Uterus (tissue), 4 donors: ENCODE data around the gene POPDC2. TPM values are rescaled to one million over a fixed set of nuclear protein-coding genes. Genes with fewer than 3 reads are reported as not detected.
A peak's percentile ranks its signal among the peaks of the same experiment; 100 is the strongest.

Experiments used
- DNase-seq, 2 donors: peaks; one replicate each; pipeline ENCODE4 v3.0.0-alpha.2; 2019 to 2020
- H3K27ac ChIP-seq, 2 donors: fragments of 200-600 bp; sonication (generic); 1 replicate in 1 of 2; 2 replicates in 1 of 2; pipeline ENCODE4 v1.5.1; 2016 to 2018
- H3K27me3 ChIP-seq, 2 donors: fragments of 200-600 bp; sonication (generic); one replicate each; pipeline ENCODE4 v1.5.1; 2018 to 2019; ENCODE audit warnings: control low read depth in 1 of 2
- H3K36me3 ChIP-seq, 2 donors: fragments of 200-600 bp; sonication (generic); one replicate each; pipeline ENCODE4 v1.5.1; 2019; ENCODE audit warnings: control low read depth in 1 of 2
- H3K4me1 ChIP-seq, 2 donors: fragments of 200-600 bp; sonication (generic); one replicate each; pipeline ENCODE4 v1.5.1; 2018 to 2019; ENCODE audit warnings: control low read depth in 1 of 2
- H3K4me3 ChIP-seq, 2 donors: fragments of 200-600 bp; sonication (generic); 1 replicate in 1 of 2; 2 replicates in 1 of 2; pipeline ENCODE4 v1.5.1; 2018 to 2019; ENCODE audit warnings: mild to moderate bottlenecking in 1 of 2
- H3K9me3 ChIP-seq, 2 donors: fragments of 200-600 bp; sonication (generic); one replicate each; pipeline ENCODE4 v1.5.1; 2019; ENCODE audit warnings: control low read depth in 1 of 2
- CTCF ChIP-seq, 4 experiments: fragments of 200-600 bp in 2 of 4; fragments of 450-650 bp in 2 of 4; sonication (generic) in 2 of 4; IDR thresholded peaks; one replicate each; pipeline ENCODE4 v1.5.1; 2016 to 2019; ENCODE audit warnings: antibody characterized with exemption in 4 of 4, mild to moderate bottlenecking in 2 of 4, moderate library complexity in 1 of 4
- POLR2A ChIP-seq, 2 donors: fragments of 450-650 bp; IDR thresholded peaks; one replicate each; pipeline ENCODE4 v1.6.1; 2016; ENCODE audit warnings: antibody characterized with exemption in 2 of 2, mild to moderate bottlenecking in 1 of 2, moderate library complexity in 1 of 2
- intact Hi-C: fragments of 100-400 bp; cut with DNase I; formaldehyde crosslinking; loops from one replicate; pipeline ENCODE4 v1.15.1; 2023; ENCODE audit warnings: low total_unique reads
- total RNA-seq, 4 donors: library from RNA; depleted of rRNA in 3 of 4; stranded (reverse); fragments of >200 nt in 3 of 4; gene quantifications; one replicate each; pipeline versions ENCODE4 v1.1.0 to v1.2.4, GENCODE V29; 2014 to 2023
- donor health status: DM: yes; HTN: yes; CAD: no.

POPDC2 gene
- total RNA-seq, 4 donors from 2014 or later: 4.9 to 35.3 (median 7.9) TPM

GRCh38 chr3:119700269-119700919 is 40.0 kb upstream of the POPDC2 start:
- H3K4me3 ChIP-seq: no peak overlapping the region
- no peak for DNase-seq
- no peaks in the 10 kb centered on the region for H3K27me3 ChIP-seq
- H3K27ac ChIP-seq: no peak overlapping the region
- H3K36me3 ChIP-seq: no peaks in the 10 kb centered on the region
- TF ChIP-seq CTCF (IDR thresholded peaks at IDR 0.05) (no peak), POLR2A (IDR thresholded peaks at IDR 0.05) (no peak)
- intact Hi-C loops: no loop called here
- H3K9me3 ChIP-seq: no peaks in the 10 kb centered on the region
- H3K4me1 ChIP-seq: no peaks in the 10 kb centered on the region

DNA sequence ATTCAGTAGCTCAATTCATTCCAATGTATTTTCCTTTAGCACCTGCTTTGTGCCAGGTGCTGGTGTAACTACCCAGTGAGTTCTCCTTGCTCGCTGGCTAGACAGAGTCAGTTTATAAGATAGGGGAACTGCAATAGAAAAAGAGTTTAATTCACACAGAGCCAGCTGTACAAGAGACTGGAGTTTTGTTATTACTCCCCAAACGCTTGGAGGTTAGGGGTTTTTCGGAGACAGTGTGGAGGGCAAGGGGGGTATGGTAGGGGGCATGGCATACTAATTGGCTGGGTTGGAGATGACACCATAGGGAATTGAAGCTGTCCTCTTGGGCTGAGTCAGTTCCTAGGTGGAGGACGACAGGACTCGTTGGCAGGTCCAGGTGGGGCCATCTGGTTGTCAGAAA is 37.0 kb upstream of the POPDC2 start:
- H3K4me3 ChIP-seq: no peak overlapping the region
- TF ChIP-seq POLR2A (IDR thresholded peaks at IDR 0.05): no peak
- no peak for TF ChIP-seq CTCF (IDR thresholded peaks at IDR 0.05)

DNA sequence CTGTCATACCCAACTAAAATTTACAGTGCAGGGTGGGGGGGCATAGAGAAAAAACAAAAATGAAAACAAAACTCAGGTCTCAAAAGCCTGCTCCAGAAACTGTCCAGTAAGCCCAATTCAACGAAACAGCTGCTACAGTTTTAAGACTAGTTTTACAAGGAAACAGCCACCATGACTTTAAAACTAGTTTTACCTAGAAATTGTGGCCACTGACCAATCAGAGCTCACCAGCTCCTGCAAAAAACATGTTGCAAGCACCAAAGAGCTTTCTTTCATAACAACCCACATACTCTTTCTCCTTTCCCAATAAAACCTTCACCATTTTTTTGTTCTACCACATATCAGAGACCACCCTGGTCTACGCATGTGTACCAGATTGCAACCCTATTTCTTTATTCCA is 35.1 kb upstream of the POPDC2 start:
- no peak for DNase-seq

More for the DNA sequence above, 37.0 kb upstream of the POPDC2 start:
- DNase-seq: no peak
- no peaks in the 10 kb centered on the region for H3K36me3 ChIP-seq
- H3K27me3 ChIP-seq: no peaks in the 10 kb centered on the region
- no peaks in the 10 kb centered on the region for H3K9me3 ChIP-seq
- H3K27ac ChIP-seq: no peak overlapping the region
- intact Hi-C loops: no loop called here
- H3K4me1 ChIP-seq: no peaks in the 10 kb centered on the region

GRCh38 chr3:119690043-119690656 is 29.8 kb upstream of the POPDC2 start:
- H3K27ac ChIP-seq: no peak overlapping the region
- intact Hi-C loops: no loop called here
- H3K4me1 ChIP-seq: no peaks in the 10 kb centered on the region
- DNase-seq: no peak
- no peaks in the 10 kb centered on the region for H3K36me3 ChIP-seq
- no peaks in the 10 kb centered on the region for H3K27me3 ChIP-seq
- no peaks in the 10 kb centered on the region for H3K9me3 ChIP-seq
- H3K4me3 ChIP-seq: no peak overlapping the region
- TF ChIP-seq POLR2A (IDR thresholded peaks at IDR 0.05): no peak
- peak in 2 of 4 experiments; percentile 22 to 27 for TF ChIP-seq CTCF (IDR thresholded peaks at IDR 0.05)

More for the DNA sequence above, 35.1 kb upstream of the POPDC2 start:
- no peak for TF ChIP-seq POLR2A (IDR thresholded peaks at IDR 0.05)
- no peak for TF ChIP-seq CTCF (IDR thresholded peaks at IDR 0.05)
- intact Hi-C loops: no loop called here
- H3K27ac ChIP-seq: no peak overlapping the region
- H3K9me3 ChIP-seq: no peaks in the 10 kb centered on the region
- H3K36me3 ChIP-seq: no peaks in the 10 kb centered on the region
- H3K27me3 ChIP-seq: no peaks in the 10 kb centered on the region
- H3K4me3 ChIP-seq: no peak overlapping the region
- no peaks in the 10 kb centered on the region for H3K4me1 ChIP-seq

GRCh38 chr3:119683421-119683820 is 23.0 kb upstream of the POPDC2 start:
- no peaks in the 10 kb centered on the region for H3K9me3 ChIP-seq
- no peak overlapping the region for H3K4me3 ChIP-seq
- no peaks in the 10 kb centered on the region for H3K36me3 ChIP-seq
- H3K27me3 ChIP-seq: no peaks in the 10 kb centered on the region
- no peak for TF ChIP-seq POLR2A (IDR thresholded peaks at IDR 0.05)
- TF ChIP-seq CTCF (IDR thresholded peaks at IDR 0.05): no peak
- H3K4me1 ChIP-seq: no peaks in the 10 kb centered on the region
- H3K27ac ChIP-seq: no peak overlapping the region
- DNase-seq: no peak
- intact Hi-C loops: no loop called here
